Ascending aorta (tissue), 2 donors: ENCODE measurements around the gene JOSD2. TPM values are rescaled to one million over a fixed set of nuclear protein-coding genes. Genes with fewer than 3 reads are reported as not detected.

Experiments
- DNase-seq, 2 donors: peaks; one replicate each; pipeline ENCODE4 v3.0.0-alpha.2; 2019; ENCODE audit warnings: low spot score in 2 of 2
- H3K27ac ChIP-seq, 2 donors: fragments of 200-600 bp; sonication (generic); one replicate each; pipeline ENCODE4 v1.5.1; 2016 to 2017; ENCODE audit warnings: mild to moderate bottlenecking in 1 of 2
- H3K27me3 ChIP-seq: fragments of 200-600 bp; sonication (generic); one replicate; pipeline ENCODE4 v1.5.1; 2017
- H3K36me3 ChIP-seq, 2 donors: fragments of 200-600 bp; sonication (generic); one replicate each; pipeline ENCODE4 v1.5.1; 2016
- H3K4me1 ChIP-seq, 2 donors: fragments of 200-600 bp; sonication (generic); one replicate each; pipeline ENCODE4 v1.5.1; 2016 to 2017; ENCODE audit warnings: mild to moderate bottlenecking in 1 of 2
- H3K4me3 ChIP-seq, 2 donors: fragments of 200-600 bp; sonication (generic); one replicate each; pipeline ENCODE4 v1.5.1; 2016 to 2017; ENCODE audit warnings: mild to moderate bottlenecking in 1 of 2
- H3K9me3 ChIP-seq, 2 donors: fragments of 200-600 bp; sonication (generic); one replicate each; pipeline ENCODE4 v1.5.1; 2016
- intact Hi-C: fragments of 100-400 bp; cut with DNase I; formaldehyde crosslinking; loops from one replicate; pipeline ENCODE4 v1.15.1; 2023
- total RNA-seq: library from RNA; depleted of rRNA; stranded (reverse); fragments of >200 nt; gene quantifications from one replicate; pipeline ENCODE4 v1.1.0, GENCODE V29; 2016
- TF ChIP-seq, protein P1 (sequence below), 3 experiments: fragments of 200-600 bp in 2 of 3; fragments of 450-650 bp in 1 of 3; sonication (generic) in 2 of 3; IDR thresholded peaks; one replicate each; pipeline ENCODE4 v1.5.1; 2016 to 2019; ENCODE audit warnings: antibody characterized with exemption in 3 of 3, mild to moderate bottlenecking in 1 of 3, moderate library complexity in 1 of 3

The JOSD2 gene
- total RNA-seq, 1 donor from 2014 or later = 169 TPM

DNA sequence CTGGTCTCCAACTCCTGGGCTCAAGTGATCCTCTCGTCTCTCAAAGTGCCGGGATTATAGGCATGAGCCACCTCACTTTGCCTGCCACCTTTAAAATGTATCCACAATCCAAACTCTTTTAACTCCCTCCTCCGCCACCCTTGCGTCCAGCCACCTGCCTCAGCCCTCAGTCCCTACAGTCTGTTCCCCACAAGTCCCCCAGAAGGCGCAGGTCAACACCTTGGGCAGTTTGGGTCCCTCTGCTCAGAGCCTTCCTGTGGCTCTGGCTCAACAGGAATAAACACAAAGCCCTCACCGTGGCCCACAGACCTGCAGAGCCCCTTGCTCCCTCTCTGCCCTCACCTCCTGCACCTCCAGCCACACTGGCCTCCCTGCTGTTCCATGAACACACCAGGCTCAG lies 42.2 kb downstream of the JOSD2 start:
- Histone ChIP-seq H3K27ac (no peak overlapping the region), H3K9me3 (no peaks in the 10 kb centered on the region), H3K4me1 (no peaks in the 10 kb centered on the region), H3K4me3 (no peak overlapping the region), H3K27me3 (no peaks in the 10 kb centered on the region), H3K36me3 (no peaks in the 10 kb centered on the region)
- DNase-seq = no peak
- TF ChIP-seq, protein P1, sequence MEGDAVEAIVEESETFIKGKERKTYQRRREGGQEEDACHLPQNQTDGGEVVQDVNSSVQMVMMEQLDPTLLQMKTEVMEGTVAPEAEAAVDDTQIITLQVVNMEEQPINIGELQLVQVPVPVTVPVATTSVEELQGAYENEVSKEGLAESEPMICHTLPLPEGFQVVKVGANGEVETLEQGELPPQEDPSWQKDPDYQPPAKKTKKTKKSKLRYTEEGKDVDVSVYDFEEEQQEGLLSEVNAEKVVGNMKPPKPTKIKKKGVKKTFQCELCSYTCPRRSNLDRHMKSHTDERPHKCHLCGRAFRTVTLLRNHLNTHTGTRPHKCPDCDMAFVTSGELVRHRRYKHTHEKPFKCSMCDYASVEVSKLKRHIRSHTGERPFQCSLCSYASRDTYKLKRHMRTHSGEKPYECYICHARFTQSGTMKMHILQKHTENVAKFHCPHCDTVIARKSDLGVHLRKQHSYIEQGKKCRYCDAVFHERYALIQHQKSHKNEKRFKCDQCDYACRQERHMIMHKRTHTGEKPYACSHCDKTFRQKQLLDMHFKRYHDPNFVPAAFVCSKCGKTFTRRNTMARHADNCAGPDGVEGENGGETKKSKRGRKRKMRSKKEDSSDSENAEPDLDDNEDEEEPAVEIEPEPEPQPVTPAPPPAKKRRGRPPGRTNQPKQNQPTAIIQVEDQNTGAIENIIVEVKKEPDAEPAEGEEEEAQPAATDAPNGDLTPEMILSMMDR (IDR thresholded peaks at IDR 0.05) = no peak
- intact Hi-C loops = no loop called here

DNA sequence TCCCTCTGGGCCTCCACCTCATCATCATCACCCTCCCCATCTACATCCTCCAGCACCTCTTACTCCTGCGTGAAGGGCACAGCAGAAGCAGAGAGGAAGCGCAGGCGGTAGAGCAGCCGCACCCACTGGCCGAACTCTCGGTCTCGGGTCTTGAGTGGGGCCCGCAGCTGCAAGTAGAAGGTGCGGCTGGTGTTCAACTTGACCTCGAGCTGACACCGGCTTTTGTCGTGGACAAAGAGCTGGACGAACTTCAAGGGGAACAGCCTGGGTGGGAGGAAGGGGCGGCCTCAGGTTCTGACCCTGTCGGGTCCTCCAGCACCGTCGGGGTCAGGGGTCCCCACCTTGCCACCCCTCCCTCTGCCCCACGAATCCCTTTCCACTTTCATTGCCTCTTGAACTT lies 43.4 kb downstream of the JOSD2 start:
- Histone ChIP-seq H3K27ac (no peak overlapping the region), H3K4me3 (no peak overlapping the region), H3K4me1 (no peaks in the 10 kb centered on the region), H3K9me3 (no peaks in the 10 kb centered on the region), H3K27me3 (no peaks in the 10 kb centered on the region), H3K36me3 (no peaks in the 10 kb centered on the region)
- TF ChIP-seq, protein P1 (IDR thresholded peaks at IDR 0.05) = no peak
- intact Hi-C loops = no loop called here
- DNase-seq = no peak

DNA sequence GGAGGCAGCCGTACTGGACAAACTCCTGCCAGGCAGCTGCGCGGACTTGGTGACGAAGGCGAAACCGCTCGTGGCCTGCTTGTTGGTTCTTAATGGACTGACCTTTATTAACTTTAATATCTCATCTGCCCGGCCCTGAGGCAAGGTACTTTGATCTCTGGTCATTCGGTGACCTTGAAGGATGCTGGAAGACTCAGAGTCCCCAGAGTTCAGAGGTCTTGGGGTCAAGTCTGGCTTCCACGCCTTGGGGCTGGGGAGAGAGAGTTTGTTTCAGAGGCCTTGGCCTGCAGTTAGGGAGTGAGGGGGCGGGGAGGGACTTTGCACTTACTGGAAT lies 44.3 kb downstream of the JOSD2 start:
- Histone ChIP-seq H3K9me3 (no peaks in the 10 kb centered on the region), H3K27me3 (no peaks in the 10 kb centered on the region), H3K36me3 (no peaks in the 10 kb centered on the region), H3K4me1 (no peaks in the 10 kb centered on the region), H3K4me3 (no peak overlapping the region), H3K27ac (no peak overlapping the region)
- TF ChIP-seq, protein P1 (IDR thresholded peaks at IDR 0.05) = no peak
- DNase-seq = no peak
- intact Hi-C loops = no loop called here

DNA sequence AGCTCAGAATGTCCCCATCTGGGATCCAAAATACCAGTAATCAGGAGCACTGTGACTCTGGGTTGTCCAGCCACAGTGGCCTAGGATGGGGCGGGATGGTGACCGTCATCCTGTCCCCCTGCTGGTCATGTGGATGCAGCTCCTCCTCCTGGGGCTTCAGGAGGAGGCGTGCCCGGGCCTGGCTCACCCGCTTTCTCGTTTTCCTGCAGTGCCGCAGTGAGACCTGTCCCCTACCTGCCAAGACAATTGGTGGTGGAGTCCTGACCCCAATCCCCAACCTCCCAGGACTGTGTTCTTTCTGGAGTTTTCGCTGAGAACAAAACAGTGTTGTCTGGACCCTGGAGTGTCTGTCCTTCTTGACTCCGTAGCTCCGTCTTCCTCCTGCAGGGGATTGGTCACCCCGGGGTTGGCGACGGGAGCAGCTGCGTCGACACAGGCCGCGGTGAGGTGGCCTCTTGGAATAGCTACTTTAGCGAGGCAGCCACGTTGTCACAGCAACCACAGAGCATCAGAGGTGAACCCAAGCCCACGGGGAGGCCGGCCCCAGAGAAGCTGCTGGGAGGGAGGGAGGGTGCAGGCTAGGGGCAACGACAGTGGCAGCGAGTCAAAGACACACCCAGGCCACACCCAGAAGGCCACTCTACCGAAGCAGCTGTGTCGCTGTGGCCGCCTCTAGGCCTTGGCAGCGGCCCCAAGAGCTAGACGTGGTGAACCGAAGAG lies 44.8 kb downstream of the JOSD2 start:
- Histone ChIP-seq H3K4me1 (no peaks in the 10 kb centered on the region), H3K27me3 (no peaks in the 10 kb centered on the region), H3K36me3 (no peaks in the 10 kb centered on the region), H3K4me3 (no peak overlapping the region), H3K9me3 (no peaks in the 10 kb centered on the region), H3K27ac (no peak overlapping the region)
- DNase-seq = no peak
- intact Hi-C loops = no loop called here
- TF ChIP-seq, protein P1 (IDR thresholded peaks at IDR 0.05) = no peak

DNA sequence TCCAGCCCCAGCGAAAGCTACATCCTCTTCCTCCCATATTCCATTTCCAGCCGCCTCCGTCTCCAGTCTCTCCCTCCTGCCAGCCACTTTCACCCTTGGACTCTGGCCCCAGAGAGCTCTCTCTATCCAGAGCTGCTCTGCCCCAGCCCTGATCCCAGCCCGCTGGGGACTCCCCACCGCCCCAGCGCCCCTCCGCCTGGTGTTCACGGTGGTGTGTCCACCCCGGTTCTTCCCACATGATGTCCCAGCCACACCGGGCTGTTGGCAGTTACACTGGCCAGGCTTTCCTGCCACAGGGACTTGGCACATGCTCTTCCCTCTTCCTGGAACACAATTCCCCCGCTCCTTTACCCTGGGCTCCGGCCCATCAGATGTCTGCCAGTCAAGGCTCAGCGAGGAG lies 46.0 kb downstream of the JOSD2 start:
- no peak for DNase-seq
- Histone ChIP-seq H3K27me3 (no peaks in the 10 kb centered on the region), H3K4me3 (no peak overlapping the region), H3K4me1 (no peaks in the 10 kb centered on the region), H3K27ac (no peak overlapping the region), H3K9me3 (no peaks in the 10 kb centered on the region), H3K36me3 (no peaks in the 10 kb centered on the region)
- TF ChIP-seq, protein P1 (IDR thresholded peaks at IDR 0.05) = no peak
- intact Hi-C loops = no loop called here

DNA sequence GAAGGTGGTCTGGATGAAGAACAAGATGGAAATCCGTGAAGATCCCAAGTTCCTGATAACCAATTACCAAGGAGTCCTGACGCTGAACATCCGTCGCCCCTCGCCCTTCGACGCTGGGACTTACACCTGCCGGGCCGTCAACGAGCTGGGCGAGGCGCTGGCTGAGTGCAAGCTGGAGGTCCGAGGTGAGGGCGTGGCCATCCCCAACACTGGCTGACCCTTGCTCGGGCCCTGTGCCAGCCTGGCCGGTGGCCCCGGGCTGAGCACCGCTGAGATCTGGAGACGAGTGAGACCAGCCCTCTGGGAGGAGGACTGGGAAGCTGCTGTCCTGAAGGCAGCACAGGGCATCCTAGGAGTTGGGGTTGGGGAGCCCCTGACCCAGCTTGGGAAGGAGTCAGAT lies 46.6 kb downstream of the JOSD2 start:
- no peak for DNase-seq
- no peaks in the 10 kb centered on the region for H3K27me3 ChIP-seq
- H3K36me3 ChIP-seq = no peaks in the 10 kb centered on the region
- no peaks in the 10 kb centered on the region for H3K4me1 ChIP-seq
- no peak overlapping the region for H3K4me3 ChIP-seq
- intact Hi-C loops = no loop called here
- no peaks in the 10 kb centered on the region for H3K9me3 ChIP-seq
- H3K27ac ChIP-seq = no peak overlapping the region
- TF ChIP-seq, protein P1 (IDR thresholded peaks at IDR 0.05) = no peak
